Tibial artery (tissue), 4 donors: ENCODE data around the gene PKNOX2.
A peak's percentile ranks its signal among the peaks of the same experiment; 100 is the strongest.

Experiments used
- DNase-seq, 2 donors: peaks; one replicate each; pipeline ENCODE4 v3.0.0-alpha.2; 2019
- H3K27ac ChIP-seq, 2 donors: fragments of 200-600 bp; sonication (generic) in 1 of 2; 1 replicate in 1 of 2; 2 replicates in 1 of 2; pipeline ENCODE4 v1.5.1; 2018 to 2019; ENCODE audit warnings: mild to moderate bottlenecking in 1 of 2
- H3K27me3 ChIP-seq, 2 donors: fragments of 200-600 bp; sonication (generic) in 1 of 2; one replicate each; pipeline versions ENCODE4 v1.5.1 to v1.6.0; 2016 to 2019
- H3K36me3 ChIP-seq, 3 donors: fragments of 200-600 bp; sonication (generic) in 2 of 3; one replicate each; pipeline ENCODE4 v1.5.1; 2016 to 2019; ENCODE audit warnings: mild to moderate bottlenecking in 2 of 3
- H3K4me1 ChIP-seq, 4 donors: fragments of 200-600 bp; sonication (generic) in 2 of 4; 1 replicate in 3 of 4; 2 replicates in 1 of 4; pipeline ENCODE4 v1.5.1; 2016 to 2019
- H3K4me3 ChIP-seq, 2 donors: fragments of 200-600 bp; sonication (generic) in 1 of 2; 1 replicate in 1 of 2; 2 replicates in 1 of 2; pipeline ENCODE4 v1.5.1; 2018 to 2019; ENCODE audit warnings: mild to moderate bottlenecking in 2 of 2
- H3K9me3 ChIP-seq, 3 donors: fragments of 200-600 bp; sonication (generic) in 1 of 3; one replicate each; pipeline ENCODE4 v1.5.1; 2016 to 2019
- intact Hi-C: fragments of 100-400 bp; cut with DNase I; formaldehyde crosslinking; loops from one replicate; pipeline ENCODE4 v1.15.0; 2023; ENCODE audit warnings: low total_unique reads
- TF ChIP-seq, protein P1 (sequence below), 2 experiments: fragments of 200-600 bp in 1 of 2; fragments of 450-650 bp in 1 of 2; IDR thresholded peaks; one replicate each; pipeline ENCODE4 v1.5.1; 2017 to 2019; ENCODE audit warnings: antibody characterized with exemption in 2 of 2, mild to moderate bottlenecking in 1 of 2, moderate library complexity in 1 of 2

Gene PKNOX2

DNA sequence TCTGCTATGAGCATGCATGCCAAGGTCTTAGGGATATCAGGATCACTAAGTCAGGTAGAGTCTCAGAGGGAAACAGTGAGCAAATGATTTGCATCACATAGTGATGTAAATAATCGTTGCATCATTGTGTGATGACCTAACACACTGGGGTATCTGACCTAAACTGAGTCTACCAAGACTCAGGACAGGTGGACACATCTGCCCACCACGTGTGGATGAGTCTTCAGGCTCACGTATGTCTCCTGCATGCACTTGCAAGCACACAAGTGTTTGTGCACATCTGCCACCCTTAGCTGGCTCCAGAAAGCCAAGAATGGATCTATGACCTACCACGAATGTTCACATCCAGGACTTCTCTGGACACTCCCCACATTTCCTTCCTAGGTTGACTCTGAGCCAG, 220.3 kb downstream of the PKNOX2 start:
- Histone ChIP-seq H3K9me3 (no peaks in the 10 kb centered on the region), H3K4me3 (no peak overlapping the region), H3K27me3 (no peaks in the 10 kb centered on the region), H3K27ac (no peak overlapping the region), H3K4me1 (no peaks in the 10 kb centered on the region), H3K36me3 (no peaks in the 10 kb centered on the region)
- intact Hi-C loops = no loop called here
- TF ChIP-seq, protein P1, sequence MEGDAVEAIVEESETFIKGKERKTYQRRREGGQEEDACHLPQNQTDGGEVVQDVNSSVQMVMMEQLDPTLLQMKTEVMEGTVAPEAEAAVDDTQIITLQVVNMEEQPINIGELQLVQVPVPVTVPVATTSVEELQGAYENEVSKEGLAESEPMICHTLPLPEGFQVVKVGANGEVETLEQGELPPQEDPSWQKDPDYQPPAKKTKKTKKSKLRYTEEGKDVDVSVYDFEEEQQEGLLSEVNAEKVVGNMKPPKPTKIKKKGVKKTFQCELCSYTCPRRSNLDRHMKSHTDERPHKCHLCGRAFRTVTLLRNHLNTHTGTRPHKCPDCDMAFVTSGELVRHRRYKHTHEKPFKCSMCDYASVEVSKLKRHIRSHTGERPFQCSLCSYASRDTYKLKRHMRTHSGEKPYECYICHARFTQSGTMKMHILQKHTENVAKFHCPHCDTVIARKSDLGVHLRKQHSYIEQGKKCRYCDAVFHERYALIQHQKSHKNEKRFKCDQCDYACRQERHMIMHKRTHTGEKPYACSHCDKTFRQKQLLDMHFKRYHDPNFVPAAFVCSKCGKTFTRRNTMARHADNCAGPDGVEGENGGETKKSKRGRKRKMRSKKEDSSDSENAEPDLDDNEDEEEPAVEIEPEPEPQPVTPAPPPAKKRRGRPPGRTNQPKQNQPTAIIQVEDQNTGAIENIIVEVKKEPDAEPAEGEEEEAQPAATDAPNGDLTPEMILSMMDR (IDR thresholded peaks at IDR 0.05) = no peak
- no peak for DNase-seq

DNA sequence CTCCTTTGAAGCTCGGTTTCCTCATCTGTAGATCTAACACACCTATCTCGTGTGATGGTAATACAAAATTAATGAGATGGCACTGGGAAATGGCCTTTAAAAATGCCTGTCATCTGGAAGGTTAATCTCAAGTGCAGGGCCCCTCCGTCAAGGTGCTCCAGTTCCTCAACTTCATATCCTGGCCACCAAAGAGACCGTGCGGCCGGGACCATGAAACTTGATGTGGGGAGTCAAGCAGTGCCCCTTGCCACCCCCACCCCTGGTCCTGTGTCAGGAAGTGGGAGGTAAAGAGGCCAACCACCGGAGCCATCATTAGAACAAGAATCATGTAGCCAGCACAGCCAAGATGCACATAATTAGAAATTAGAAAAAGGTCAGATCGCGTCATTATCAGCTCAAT, 223.3 kb downstream of the PKNOX2 start:
- Histone ChIP-seq H3K9me3 (no peaks in the 10 kb centered on the region), H3K4me1 (peaks cover 0 to 16% (median 6%) of the 10 kb centered on the region in 4 donors), H3K27me3 (no peaks in the 10 kb centered on the region), H3K4me3 (no peak overlapping the region), H3K36me3 (no peaks in the 10 kb centered on the region), H3K27ac (no peak overlapping the region)
- intact Hi-C loops = no loop called here
- TF ChIP-seq, protein P1 (IDR thresholded peaks at IDR 0.05) = no peak
- DNase-seq = no peak

DNA sequence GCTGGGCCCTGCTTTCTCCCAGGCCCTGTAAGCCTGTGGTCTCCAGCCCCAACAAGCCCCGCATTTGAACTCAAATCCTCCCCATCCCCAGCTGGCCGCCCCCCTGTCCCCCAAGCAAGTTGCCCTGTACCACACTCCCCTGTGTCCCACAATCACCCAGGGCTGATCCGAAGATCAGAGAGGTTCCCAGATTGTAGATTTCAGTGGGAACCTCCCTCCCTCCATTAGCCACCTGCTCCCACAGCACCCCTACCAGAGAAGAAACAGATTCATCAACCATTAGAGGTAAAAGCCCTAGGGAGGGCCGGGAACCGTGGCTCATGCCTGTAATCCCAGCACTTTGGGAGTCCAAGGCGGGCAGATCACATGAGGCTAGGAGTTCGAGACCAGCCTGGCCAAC, 224.1 kb downstream of the PKNOX2 start:
- Histone ChIP-seq H3K9me3 (no peaks in the 10 kb centered on the region), H3K27ac (no peak overlapping the region), H3K36me3 (no peaks in the 10 kb centered on the region), H3K27me3 (no peaks in the 10 kb centered on the region), H3K4me1 (peaks cover 0 to 16% (median 6%) of the 10 kb centered on the region in 4 donors), H3K4me3 (no peak overlapping the region)
- intact Hi-C loops = no loop called here
- DNase-seq = no peak
- TF ChIP-seq, protein P1 (IDR thresholded peaks at IDR 0.05) = no peak

DNA sequence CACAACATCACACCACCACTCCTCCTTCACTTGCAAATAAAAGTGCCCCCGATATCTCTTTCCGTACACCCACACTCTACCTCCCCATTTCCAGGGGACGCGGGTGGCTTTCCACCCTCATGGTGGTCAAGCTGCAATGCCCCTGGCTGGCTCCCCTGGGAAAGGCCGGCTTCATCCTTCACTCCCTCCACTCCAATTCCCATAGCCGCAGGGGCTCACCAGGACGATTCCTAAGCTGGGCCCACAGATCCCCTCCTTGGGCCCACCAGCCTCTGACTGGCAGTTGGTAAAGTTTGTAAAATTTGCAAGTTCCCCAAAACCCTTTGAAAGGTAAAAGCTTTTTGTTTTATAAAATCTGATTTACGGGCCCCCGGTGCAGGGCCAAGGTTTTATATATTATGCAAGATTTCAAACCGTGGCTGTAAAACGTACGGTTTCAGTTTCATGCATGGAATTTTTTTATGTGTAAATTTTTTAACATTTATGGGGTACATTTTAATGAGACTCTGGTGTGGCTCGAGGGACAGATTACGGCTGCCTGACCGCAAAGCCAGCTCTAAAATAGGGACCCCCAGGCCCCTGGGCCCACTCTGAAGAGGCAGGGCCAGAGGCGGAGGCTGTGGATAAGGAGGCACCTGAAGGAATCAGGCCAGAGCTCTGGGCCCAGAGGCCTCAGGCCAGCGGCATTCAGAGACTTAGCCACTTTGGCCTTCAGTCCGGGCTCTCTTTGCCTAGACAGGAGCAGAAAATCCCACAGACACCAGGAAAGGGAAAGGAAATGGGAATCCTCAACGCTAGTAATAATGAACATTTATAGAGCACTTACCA, 225.0 kb downstream of the PKNOX2 start:
- H3K27me3 ChIP-seq = no peaks in the 10 kb centered on the region
- H3K27ac ChIP-seq = no peak overlapping the region
- intact Hi-C loops = no loop called here
- no peak for DNase-seq
- no peaks in the 10 kb centered on the region for H3K9me3 ChIP-seq
- no peaks in the 10 kb centered on the region for H3K36me3 ChIP-seq
- TF ChIP-seq, protein P1 (IDR thresholded peaks at IDR 0.05) = no peak
- peaks cover 0 to 16% (median 6%) of the 10 kb centered on the region in 4 donors for H3K4me1 ChIP-seq
- no peak overlapping the region for H3K4me3 ChIP-seq

DNA sequence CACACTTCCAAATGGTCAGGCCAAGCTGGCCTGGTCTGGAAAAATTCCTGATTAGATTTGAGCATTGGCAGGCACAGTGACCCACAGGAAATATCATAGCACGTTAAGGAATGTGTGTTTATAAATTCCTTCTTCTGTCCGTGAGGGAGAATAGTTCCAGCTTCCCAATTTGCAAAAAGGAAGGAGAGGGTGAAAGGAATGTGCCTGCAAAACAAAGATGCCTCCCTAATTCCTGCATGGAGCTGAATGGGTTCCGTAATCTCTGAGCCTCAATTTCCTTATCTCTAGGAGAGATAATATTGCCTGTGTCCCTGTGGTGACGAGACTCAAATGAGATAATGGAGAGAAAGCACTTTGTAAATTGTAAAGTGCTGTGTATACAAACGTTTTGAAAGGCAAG, 226.4 kb downstream of the PKNOX2 start:
- Histone ChIP-seq H3K27me3 (no peaks in the 10 kb centered on the region), H3K36me3 (no peaks in the 10 kb centered on the region), H3K27ac (peak overlapping the region; percentile 5 to 47), H3K9me3 (no peaks in the 10 kb centered on the region), H3K4me1 (peaks cover 0 to 16% (median 6%) of the 10 kb centered on the region in 4 donors), H3K4me3 (no peak overlapping the region)
- TF ChIP-seq, protein P1 (IDR thresholded peaks at IDR 0.05) = no peak
- intact Hi-C loops = no loop called here
- DNase-seq = no peak
